ENCODE measurements around the gene CNGB1.
A peak's percentile ranks its signal among the peaks of the same experiment; 100 is the strongest.
"Not testable (repeated sequence)": the region's sequence is repeated elsewhere in the genome, so short reads cannot be mapped to it uniquely, and the experiment has no call there.

CNGB1 gene

DNA sequence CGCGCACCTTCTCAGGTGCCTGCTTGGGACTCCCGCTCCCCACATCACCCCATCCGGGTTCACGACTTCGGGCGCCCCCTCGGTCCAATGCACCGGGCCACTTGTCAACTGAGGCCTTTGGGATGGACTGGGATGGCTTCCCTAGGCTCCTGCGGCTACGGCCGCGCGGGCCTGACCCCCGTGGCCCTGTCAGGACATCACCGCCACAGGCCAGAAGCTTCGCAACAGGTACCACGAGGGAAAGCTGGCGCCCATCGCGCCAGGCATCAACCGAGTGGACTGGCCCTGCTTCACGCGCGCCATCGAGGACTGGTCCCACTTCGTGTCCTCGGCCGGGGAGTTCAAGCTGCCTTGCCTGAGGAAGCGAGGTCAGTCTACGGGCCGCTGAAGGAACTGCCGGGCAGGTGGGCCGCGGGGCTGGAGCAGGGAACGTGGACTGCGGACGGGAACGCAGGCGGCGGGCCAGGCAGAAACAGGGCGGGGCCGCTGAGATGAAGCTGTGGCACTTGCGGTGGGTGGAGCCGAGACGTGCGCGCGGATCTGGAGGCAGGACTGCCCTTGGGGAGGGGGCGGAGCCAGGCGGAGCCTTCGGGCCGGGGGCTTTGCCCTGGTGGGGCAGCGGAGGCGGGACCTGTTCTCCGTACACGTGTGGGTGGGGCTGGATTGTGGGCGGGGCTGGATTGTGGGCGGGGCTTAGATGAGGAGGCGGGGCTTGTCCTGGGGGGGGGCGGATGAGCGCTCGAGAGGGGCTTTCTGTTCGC is 13.7 kb upstream of the CNGB1 start:
- Histone ChIP-seq H3K36me3 (ENCODE audit: control insufficient read depth, low read depth, low read length) (no peaks in the 10 kb centered on the region), H3K4me1 (ENCODE audit: control insufficient read depth, low read depth, low read length) (no peaks in the 10 kb centered on the region), H3K9me3 (ENCODE audit: control insufficient read depth, low read depth, low read length) (no peaks in the 10 kb centered on the region), H3K27ac (ENCODE audit: low read length) (no peak overlapping the region), H3K27me3 (ENCODE audit: control insufficient read depth, insufficient read depth, low read length) (peaks cover 42% of the 10 kb centered on the region), H3K9ac (ENCODE audit: low read length) (no peak overlapping the region), H3K4me3 (ENCODE audit: low read length) (peak overlapping the region; percentile 68)

GRCh38 chr16:57982385-57982784 is 11.5 kb upstream of the CNGB1 start:
- no peak overlapping the region for H3K4me3 ChIP-seq (ENCODE audit: low read length)
- H3K27ac ChIP-seq (ENCODE audit: low read length) = no peak overlapping the region
- H3K9me3 ChIP-seq (ENCODE audit: control insufficient read depth, low read depth, low read length) = no peaks in the 10 kb centered on the region
- no peaks in the 10 kb centered on the region for H3K36me3 ChIP-seq (ENCODE audit: control insufficient read depth, low read depth, low read length)
- H3K9ac ChIP-seq (ENCODE audit: low read length) = no peak overlapping the region
- H3K4me1 ChIP-seq (ENCODE audit: control insufficient read depth, low read depth, low read length) = no peaks in the 10 kb centered on the region
- peaks cover 37% of the 10 kb centered on the region for H3K27me3 ChIP-seq (ENCODE audit: control insufficient read depth, insufficient read depth, low read length)

GRCh38 chr16:57981636-57982035 is 10.7 kb upstream of the CNGB1 start:
- Histone ChIP-seq H3K36me3 (ENCODE audit: control insufficient read depth, low read depth, low read length) (no peaks in the 10 kb centered on the region), H3K27me3 (ENCODE audit: control insufficient read depth, insufficient read depth, low read length) (peaks cover 29% of the 10 kb centered on the region), H3K4me1 (ENCODE audit: control insufficient read depth, low read depth, low read length) (no peaks in the 10 kb centered on the region), H3K9me3 (ENCODE audit: control insufficient read depth, low read depth, low read length) (no peaks in the 10 kb centered on the region), H3K4me3 (ENCODE audit: low read length) (no peak overlapping the region), H3K9ac (ENCODE audit: low read length) (no peak overlapping the region), H3K27ac (ENCODE audit: low read length) (no peak overlapping the region)

DNA sequence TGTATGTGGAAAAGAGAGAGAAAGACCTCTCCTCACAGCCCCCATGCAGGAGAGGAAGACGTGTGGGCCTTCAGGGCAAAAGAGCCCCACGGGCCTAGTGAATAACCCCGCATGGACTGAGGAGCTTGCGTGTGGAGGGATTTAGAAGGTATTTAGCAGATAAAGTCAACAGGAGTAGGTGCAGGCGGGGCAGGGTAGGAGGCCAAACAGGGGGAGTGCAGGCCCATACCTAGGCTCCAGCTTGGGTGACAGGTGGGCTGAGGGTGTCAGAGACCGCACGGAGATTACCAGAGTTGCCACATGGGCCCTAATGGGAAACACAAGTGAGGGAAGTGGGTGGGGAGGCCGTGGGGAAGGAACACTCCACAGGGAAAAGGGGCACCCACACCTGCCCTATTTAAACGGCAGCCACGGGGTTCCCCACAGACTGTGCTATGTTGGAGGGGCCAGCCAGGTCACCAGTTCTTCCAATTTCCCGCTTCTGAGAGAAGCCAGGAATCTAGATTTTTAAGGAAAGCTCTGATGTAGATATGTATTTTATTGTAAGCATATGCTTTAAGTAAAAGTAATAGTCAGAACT is 8.2 kb upstream of the CNGB1 start:
- peaks cover 6% of the 10 kb centered on the region for H3K27me3 ChIP-seq (ENCODE audit: control insufficient read depth, insufficient read depth, low read length)
- no peaks in the 10 kb centered on the region for H3K4me1 ChIP-seq (ENCODE audit: control insufficient read depth, low read depth, low read length)
- H3K4me3 ChIP-seq (ENCODE audit: low read length) = no peak overlapping the region
- H3K9me3 ChIP-seq (ENCODE audit: control insufficient read depth, low read depth, low read length) = no peaks in the 10 kb centered on the region
- H3K27ac ChIP-seq (ENCODE audit: low read length) = no peak overlapping the region
- H3K9ac ChIP-seq (ENCODE audit: low read length) = no peak overlapping the region
- no peaks in the 10 kb centered on the region for H3K36me3 ChIP-seq (ENCODE audit: control insufficient read depth, low read depth, low read length)

GRCh38 chr16:57978070-57978465 is 7.1 kb upstream of the CNGB1 start:
- H3K27me3 ChIP-seq (ENCODE audit: control insufficient read depth, insufficient read depth, low read length); H3K4me3 ChIP-seq (ENCODE audit: low read length); H3K9ac ChIP-seq (ENCODE audit: low read length); H3K4me1 ChIP-seq (ENCODE audit: control insufficient read depth, low read depth, low read length); H3K36me3 ChIP-seq (ENCODE audit: control insufficient read depth, low read depth, low read length); H3K27ac ChIP-seq (ENCODE audit: low read length); H3K9me3 ChIP-seq (ENCODE audit: control insufficient read depth, low read depth, low read length): not testable (repeated sequence)

DNA sequence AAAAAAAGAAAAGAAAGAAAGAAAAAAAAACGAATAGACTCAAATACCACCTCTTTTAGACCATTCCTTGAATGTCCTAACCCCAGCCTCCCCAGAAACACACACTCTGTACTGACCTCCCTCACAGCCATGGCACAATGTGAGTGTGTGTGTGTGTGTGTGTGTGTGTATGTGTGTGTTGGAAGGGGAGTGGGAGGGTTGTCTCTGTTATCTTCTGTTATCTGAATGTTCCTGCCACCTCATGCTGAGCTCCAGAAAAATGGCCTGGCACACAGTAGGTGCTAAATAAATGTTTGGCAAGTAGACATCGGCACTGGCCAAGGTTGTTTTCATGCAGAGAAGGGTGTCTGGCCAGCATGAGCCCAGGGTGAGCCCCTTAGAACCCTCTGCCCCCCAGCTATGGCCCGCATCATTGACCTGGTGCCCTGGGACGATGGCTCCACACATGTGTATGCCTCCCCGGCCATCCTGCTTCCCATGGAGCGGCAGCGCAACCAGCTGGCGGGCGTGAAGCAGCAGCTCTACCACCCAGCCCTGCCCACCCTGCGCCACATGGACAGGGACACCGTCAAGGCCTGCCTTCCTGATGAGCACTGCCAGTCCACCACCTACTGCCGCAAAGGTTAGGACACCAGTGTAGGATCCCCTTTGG is 6.6 kb upstream of the CNGB1 start:
- Histone ChIP-seq H3K27ac (ENCODE audit: low read length) (no peak overlapping the region), H3K9me3 (ENCODE audit: control insufficient read depth, low read depth, low read length) (no peaks in the 10 kb centered on the region), H3K9ac (ENCODE audit: low read length) (no peak overlapping the region), H3K4me3 (ENCODE audit: low read length) (no peak overlapping the region), H3K4me1 (ENCODE audit: control insufficient read depth, low read depth, low read length) (no peaks in the 10 kb centered on the region), H3K36me3 (ENCODE audit: control insufficient read depth, low read depth, low read length) (no peaks in the 10 kb centered on the region), H3K27me3 (ENCODE audit: control insufficient read depth, insufficient read depth, low read length) (no peaks in the 10 kb centered on the region)

GRCh38 chr16:57976331-57976796 is 5.4 kb upstream of the CNGB1 start:
- Histone ChIP-seq H3K27ac (ENCODE audit: low read length) (no peak overlapping the region), H3K27me3 (ENCODE audit: control insufficient read depth, insufficient read depth, low read length) (no peaks in the 10 kb centered on the region), H3K36me3 (ENCODE audit: control insufficient read depth, low read depth, low read length) (no peaks in the 10 kb centered on the region), H3K4me1 (ENCODE audit: control insufficient read depth, low read depth, low read length) (no peaks in the 10 kb centered on the region), H3K9ac (ENCODE audit: low read length) (no peak overlapping the region), H3K4me3 (ENCODE audit: low read length) (no peak overlapping the region), H3K9me3 (ENCODE audit: control insufficient read depth, low read depth, low read length) (no peaks in the 10 kb centered on the region)

GRCh38 chr16:57972306-57972705 is 1.4 kb upstream of the CNGB1 start:
- no peaks in the 10 kb centered on the region for H3K27me3 ChIP-seq (ENCODE audit: control insufficient read depth, insufficient read depth, low read length)

GRCh38 chr16:57971848-57972247 is 920 bp upstream of the CNGB1 start:
- no peaks in the 10 kb centered on the region for H3K27me3 ChIP-seq (ENCODE audit: control insufficient read depth, insufficient read depth, low read length)
- H3K27ac ChIP-seq (ENCODE audit: low read length) = no peak overlapping the region
- no peaks in the 10 kb centered on the region for H3K36me3 ChIP-seq (ENCODE audit: control insufficient read depth, low read depth, low read length)
- H3K4me3 ChIP-seq (ENCODE audit: low read length) = no peak overlapping the region
- no peaks in the 10 kb centered on the region for H3K9me3 ChIP-seq (ENCODE audit: control insufficient read depth, low read depth, low read length)
- H3K9ac ChIP-seq (ENCODE audit: low read length) = no peak overlapping the region
- H3K4me1 ChIP-seq (ENCODE audit: control insufficient read depth, low read depth, low read length) = no peaks in the 10 kb centered on the region

More at GRCh38 chr16:57972306-57972705, 1.4 kb upstream of the CNGB1 start:
- Histone ChIP-seq H3K36me3 (ENCODE audit: control insufficient read depth, low read depth, low read length) (no peaks in the 10 kb centered on the region), H3K9me3 (ENCODE audit: control insufficient read depth, low read depth, low read length) (no peaks in the 10 kb centered on the region), H3K4me3 (ENCODE audit: low read length) (no peak overlapping the region), H3K9ac (ENCODE audit: low read length) (no peak overlapping the region), H3K27ac (ENCODE audit: low read length) (no peak overlapping the region), H3K4me1 (ENCODE audit: control insufficient read depth, low read depth, low read length) (no peaks in the 10 kb centered on the region)

- H3K4me1 ChIP-seq (ENCODE audit: control insufficient read depth, low read depth, low read length) = no peaks in the 10 kb centered on the region
- H3K9me3 ChIP-seq (ENCODE audit: control insufficient read depth, low read depth, low read length) = no peaks in the 10 kb centered on the region
- H3K27me3 ChIP-seq (ENCODE audit: control insufficient read depth, insufficient read depth, low read length) = no peaks in the 10 kb centered on the region
- no peak overlapping the region for H3K9ac ChIP-seq (ENCODE audit: low read length)
- H3K4me3 ChIP-seq (ENCODE audit: low read length) = no peak overlapping the region
- no peaks in the 10 kb centered on the region for H3K36me3 ChIP-seq (ENCODE audit: control insufficient read depth, low read depth, low read length)
- no peak overlapping the region for H3K27ac ChIP-seq (ENCODE audit: low read length)
Measured at GRCh38 chr16:57970319-57970718, 609 bp downstream of the CNGB1 start.

- Histone ChIP-seq H3K27ac (ENCODE audit: low read length) (no peak overlapping the region), H3K4me3 (ENCODE audit: low read length) (no peak overlapping the region), H3K36me3 (ENCODE audit: control insufficient read depth, low read depth, low read length) (no peaks in the 10 kb centered on the region), H3K27me3 (ENCODE audit: control insufficient read depth, insufficient read depth, low read length) (no peaks in the 10 kb centered on the region), H3K9ac (ENCODE audit: low read length) (no peak overlapping the region), H3K4me1 (ENCODE audit: control insufficient read depth, low read depth, low read length) (no peaks in the 10 kb centered on the region), H3K9me3 (ENCODE audit: control insufficient read depth, low read depth, low read length) (no peaks in the 10 kb centered on the region)
Measured at GRCh38 chr16:57969451-57970123, 1.3 kb downstream of the CNGB1 start.
